Measurements from ENCODE around the gene VRK3. TPM values are rescaled to one million over a fixed set of nuclear protein-coding genes. Genes with fewer than 3 reads are reported as not detected.

VRK3 gene
- total and polyA plus RNA-seq, 5 donors = 15.6 to 27.1 (median 23.4) TPM

GRCh38 chr19:50005428-50005827 is 19.7 kb downstream of the VRK3 start:
- ATAC-seq = no peak
- intact Hi-C loops (cut with DNase I) = no loop called here
- no peak overlapping the region for H3K4me3 ChIP-seq (ENCODE audit: low read length)
- peaks cover 2% of the 10 kb centered on the region for H3K4me1 ChIP-seq (ENCODE audit: control insufficient read depth, insufficient read depth, low read length)
- WGBS = 96% methylated on average over 12 of the region's 12 CpGs
- H3K9me3 ChIP-seq (ENCODE audit: control insufficient read depth, low read length) = no peaks in the 10 kb centered on the region
- DNase-seq = no peak
- H3K27me3 ChIP-seq (ENCODE audit: control insufficient read depth, insufficient read depth) = no peaks in the 10 kb centered on the region
- H3K27ac ChIP-seq (ENCODE audit: low read length) = no peak overlapping the region

- peak in 1 of 3 donors; percentile 64 for DNase-seq
- ATAC-seq = peak; percentile 59 to 84
- no peaks in the 10 kb centered on the region for H3K9me3 ChIP-seq (ENCODE audit: control insufficient read depth, low read length)
- H3K4me1 ChIP-seq (ENCODE audit: control insufficient read depth, insufficient read depth, low read length) = peaks cover 2% of the 10 kb centered on the region
- H3K27me3 ChIP-seq (ENCODE audit: control insufficient read depth, insufficient read depth) = no peaks in the 10 kb centered on the region
- no peak overlapping the region for H3K27ac ChIP-seq (ENCODE audit: low read length)
- WGBS = 80% methylated on average over 11 of the region's 11 CpGs
- intact Hi-C loops (cut with DNase I) = no loop called here
- H3K4me3 ChIP-seq (ENCODE audit: low read length) = no peak overlapping the region
Observed at GRCh38 chr19:50003810-50004419, 21.3 kb downstream of the VRK3 start.

DNA sequence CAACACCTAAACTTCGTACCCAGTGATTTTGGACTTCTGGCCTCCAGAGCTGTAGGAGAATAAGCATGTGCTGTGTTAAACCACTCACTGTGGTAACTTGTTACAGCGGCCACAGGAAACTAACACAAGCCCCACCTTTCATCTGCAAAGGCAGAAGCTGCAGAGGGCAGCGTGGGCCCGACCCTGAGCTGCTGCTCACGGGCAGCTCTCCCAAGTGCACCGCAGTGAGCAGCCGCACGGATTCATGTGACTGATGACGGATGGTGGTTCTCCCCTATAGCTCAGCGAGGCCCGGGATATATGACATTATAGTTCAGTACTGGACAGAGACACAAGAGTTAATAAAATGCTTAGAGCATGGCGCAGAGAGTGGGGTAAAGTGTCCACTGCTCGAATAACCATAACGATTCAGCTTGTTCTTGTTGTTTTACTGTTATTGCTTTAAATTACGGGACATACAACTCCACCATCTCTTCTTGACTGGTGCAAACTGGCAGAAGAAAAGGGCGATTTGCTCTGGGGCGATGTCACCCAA is 21.9 kb downstream of the VRK3 start:
- intact Hi-C loops (cut with DNase I) = no loop called here
- ATAC-seq (no peak), DNase-seq (no peak)
- Histone ChIP-seq H3K27ac (ENCODE audit: low read length) (no peak overlapping the region), H3K4me1 (ENCODE audit: control insufficient read depth, insufficient read depth, low read length) (peaks cover 2% of the 10 kb centered on the region), H3K27me3 (ENCODE audit: control insufficient read depth, insufficient read depth) (no peaks in the 10 kb centered on the region), H3K4me3 (ENCODE audit: low read length) (no peak overlapping the region), H3K9me3 (ENCODE audit: control insufficient read depth, low read length) (no peaks in the 10 kb centered on the region)
- WGBS = 87% methylated on average over 17 of the region's 17 CpGs

- peaks cover 2% of the 10 kb centered on the region for H3K4me1 ChIP-seq (ENCODE audit: control insufficient read depth, insufficient read depth, low read length)
- H3K9me3 ChIP-seq (ENCODE audit: control insufficient read depth, low read length) = no peaks in the 10 kb centered on the region
- WGBS = 74% methylated on average over 6 of the region's 6 CpGs
- H3K27me3 ChIP-seq (ENCODE audit: control insufficient read depth, insufficient read depth) = no peaks in the 10 kb centered on the region
- H3K27ac ChIP-seq (ENCODE audit: low read length) = no peak overlapping the region
- ATAC-seq = peak in 1 of 2 donors; percentile 70
- DNase-seq = peak in 2 of 3 donors; percentile 65 to 77
- intact Hi-C loops (cut with DNase I) = no loop called here
- H3K4me3 ChIP-seq (ENCODE audit: low read length) = no peak overlapping the region
Observed at GRCh38 chr19:50002386-50002960, 22.7 kb downstream of the VRK3 start.

- no peak overlapping the region for H3K27ac ChIP-seq (ENCODE audit: low read length)
Observed at GRCh38 chr19:50001775-50002174, 23.4 kb downstream of the VRK3 start.

GRCh38 chr19:50000841-50001557 is 24.2 kb downstream of the VRK3 start:
- Histone ChIP-seq H3K4me3 (ENCODE audit: low read length) (no peak overlapping the region), H3K27me3 (ENCODE audit: control insufficient read depth, insufficient read depth) (no peaks in the 10 kb centered on the region), H3K27ac (ENCODE audit: low read length) (no peak overlapping the region), H3K9me3 (ENCODE audit: control insufficient read depth, low read length) (no peaks in the 10 kb centered on the region), H3K4me1 (ENCODE audit: control insufficient read depth, insufficient read depth, low read length) (peaks cover 2% of the 10 kb centered on the region)
- DNase-seq (no peak), ATAC-seq (no peak)
- intact Hi-C loops (cut with DNase I) = no loop called here
- WGBS = 83% methylated on average over 16 of the region's 16 CpGs

More at GRCh38 chr19:50001775-50002174, 23.4 kb downstream of the VRK3 start:
- DNase-seq (no peak), ATAC-seq (no peak)
- H3K9me3 ChIP-seq (ENCODE audit: control insufficient read depth, low read length) = no peaks in the 10 kb centered on the region
- no peak overlapping the region for H3K4me3 ChIP-seq (ENCODE audit: low read length)
- WGBS = 96% methylated on average over 8 of the region's 8 CpGs
- no peaks in the 10 kb centered on the region for H3K27me3 ChIP-seq (ENCODE audit: control insufficient read depth, insufficient read depth)
- peaks cover 2% of the 10 kb centered on the region for H3K4me1 ChIP-seq (ENCODE audit: control insufficient read depth, insufficient read depth, low read length)
- intact Hi-C loops (cut with DNase I) = no loop called here

DNA sequence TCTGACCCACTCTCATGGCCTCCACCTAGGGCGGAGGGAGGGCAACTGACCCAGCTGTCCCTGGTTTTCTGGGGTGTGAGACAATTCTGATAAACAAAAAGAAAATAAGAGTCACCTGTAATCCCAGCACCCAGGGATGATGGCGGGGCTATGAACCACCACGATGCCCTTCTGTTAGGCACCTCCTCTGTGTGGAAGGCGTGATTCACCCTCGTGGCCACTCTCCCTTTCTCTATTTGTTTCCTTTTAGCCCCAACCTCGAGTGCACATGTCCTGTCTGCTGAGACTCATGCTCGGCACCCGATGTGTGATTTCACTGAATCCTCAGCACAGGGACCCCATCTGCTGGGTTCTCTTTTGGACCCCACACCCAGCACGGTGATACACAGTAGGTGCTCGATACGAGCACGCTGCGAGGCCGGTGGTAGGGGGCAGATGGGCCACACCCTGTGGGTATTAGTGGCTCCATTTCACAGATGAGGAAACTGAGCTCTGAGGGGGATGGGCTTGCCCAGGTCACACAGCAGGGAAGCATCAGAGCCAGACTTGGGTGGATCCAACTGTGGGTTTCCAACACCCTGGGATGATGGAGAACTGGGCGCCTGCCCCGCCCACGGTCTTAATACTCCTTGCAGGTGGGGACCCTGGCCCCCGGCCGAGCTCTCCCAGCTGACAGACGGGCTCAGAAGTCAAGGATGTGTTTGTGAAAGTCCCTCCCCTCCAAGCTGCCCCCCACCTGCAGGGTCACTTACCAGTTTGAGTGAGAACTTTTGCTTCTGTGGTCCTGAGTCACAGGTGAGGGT is 24.9 kb downstream of the VRK3 start:
- DNase-seq = no peak
- 91% methylated on average over 20 of the region's 20 CpGs for WGBS
- no peak overlapping the region for H3K27ac ChIP-seq (ENCODE audit: low read length)
- intact Hi-C loops (cut with DNase I) = no loop called here
- H3K4me3 ChIP-seq (ENCODE audit: low read length) = no peak overlapping the region
- no peak for ATAC-seq
- no peaks in the 10 kb centered on the region for H3K9me3 ChIP-seq (ENCODE audit: control insufficient read depth, low read length)
- H3K4me1 ChIP-seq (ENCODE audit: control insufficient read depth, insufficient read depth, low read length) = peaks cover 2% of the 10 kb centered on the region
- H3K27me3 ChIP-seq (ENCODE audit: control insufficient read depth, insufficient read depth) = no peaks in the 10 kb centered on the region

DNA sequence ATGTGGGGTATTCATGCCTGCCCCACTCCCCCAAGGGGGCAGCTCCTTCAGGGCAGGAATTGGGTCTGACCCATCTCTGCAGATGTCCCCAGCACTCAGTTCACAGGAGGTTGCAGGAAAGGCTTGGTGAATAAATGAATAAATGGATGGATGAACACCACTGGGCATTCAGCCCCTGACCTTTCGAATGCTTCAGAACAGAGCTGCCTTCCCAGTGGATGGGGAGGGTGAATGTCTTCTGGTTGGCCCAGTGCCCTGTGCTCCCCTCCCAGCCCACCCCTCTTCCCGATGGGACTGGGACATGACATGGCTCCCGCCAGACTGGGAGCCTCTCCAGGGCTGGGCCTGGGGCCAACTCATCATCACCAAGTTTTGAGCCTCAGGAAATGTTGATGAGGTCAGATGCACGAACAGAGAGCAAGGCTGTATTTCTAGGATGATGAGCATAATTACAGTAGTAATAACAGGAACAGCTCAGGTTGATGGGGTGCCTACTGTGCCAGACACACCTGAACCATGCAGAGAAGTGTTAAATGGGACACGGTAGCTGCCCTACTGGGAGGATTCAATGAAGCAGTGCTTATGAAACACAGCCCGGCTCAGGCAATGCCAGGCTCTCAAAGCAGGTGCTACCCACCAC is 25.7 kb downstream of the VRK3 start:
- WGBS = 34% methylated on average over 6 of the region's 6 CpGs
- Histone ChIP-seq H3K27me3 (ENCODE audit: control insufficient read depth, insufficient read depth) (no peaks in the 10 kb centered on the region), H3K27ac (ENCODE audit: low read length) (no peak overlapping the region), H3K4me3 (ENCODE audit: low read length) (no peak overlapping the region), H3K9me3 (ENCODE audit: control insufficient read depth, low read length) (no peaks in the 10 kb centered on the region), H3K4me1 (ENCODE audit: control insufficient read depth, insufficient read depth, low read length) (peaks cover 2% of the 10 kb centered on the region)
- ATAC-seq (no peak), DNase-seq (peak; percentile 47 to 74 (median 73))
- intact Hi-C loops (cut with DNase I) = no loop called here

GRCh38 chr19:49997709-49998108 is 27.5 kb downstream of the VRK3 start:
- DNase-seq (no peak), ATAC-seq (peak in 1 of 2 donors; percentile 56)
- H3K27me3 ChIP-seq (ENCODE audit: control insufficient read depth, insufficient read depth) = no peaks in the 10 kb centered on the region
- H3K27ac ChIP-seq (ENCODE audit: low read length) = no peak overlapping the region
- 77% methylated on average over 5 of the region's 5 CpGs for WGBS
- no peaks in the 10 kb centered on the region for H3K9me3 ChIP-seq (ENCODE audit: control insufficient read depth, low read length)
- no peaks in the 10 kb centered on the region for H3K4me1 ChIP-seq (ENCODE audit: control insufficient read depth, insufficient read depth, low read length)
- H3K4me3 ChIP-seq (ENCODE audit: low read length) = no peak overlapping the region
- intact Hi-C loops (cut with DNase I) = no loop called here

DNA sequence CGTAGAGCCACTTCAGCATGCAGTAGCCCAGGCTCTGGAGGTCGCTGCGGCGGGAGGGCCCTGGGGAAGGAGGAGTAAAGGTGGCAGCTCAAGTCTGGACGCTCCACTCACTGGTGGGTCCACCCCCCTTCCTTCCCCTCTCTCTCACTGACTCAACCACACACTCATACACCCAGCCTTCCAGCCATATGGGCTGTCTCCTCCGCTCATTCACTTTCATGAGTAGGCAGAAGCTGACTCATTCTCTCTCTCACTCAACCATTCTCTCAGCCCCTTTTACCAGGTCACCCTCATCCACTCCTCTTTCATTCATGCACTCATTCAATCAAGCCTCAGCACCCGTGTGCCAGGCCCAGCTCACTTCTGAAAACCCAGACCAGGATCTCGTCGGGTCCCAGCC is 36.7 kb downstream of the VRK3 start:
- 94% methylated on average over 9 of the region's 9 CpGs for WGBS
- Histone ChIP-seq H3K9me3 (ENCODE audit: control insufficient read depth, low read length) (no peaks in the 10 kb centered on the region), H3K27ac (ENCODE audit: low read length) (no peak overlapping the region), H3K27me3 (ENCODE audit: control insufficient read depth, insufficient read depth) (no peaks in the 10 kb centered on the region), H3K4me1 (ENCODE audit: control insufficient read depth, insufficient read depth, low read length) (no peaks in the 10 kb centered on the region), H3K4me3 (ENCODE audit: low read length) (no peak overlapping the region)
- ATAC-seq (no peak), DNase-seq (no peak)
- intact Hi-C loops (cut with DNase I) = no loop called here
